ENCODE results near the gene RBP2.

Gene RBP2

GRCh38 chr3:139476348-139476747 is at the start of gene RBP2:
TSS of gene RBP2 (minus strand) at chr3:139476516. CDS start at chr3:139476459, 57 bp downstream.
- Mint-ChIP-seq H3K4me1 (no peaks in the 10 kb centered on the region), H3K27me3 (no peaks in the 10 kb centered on the region), H3K9me3 (no peaks in the 10 kb centered on the region), H3K4me3 (no peak within 1 kb of the TSS), H3K27ac (no peak within 1 kb of the TSS), H3K36me3 (peaks cover 2% of the 10 kb centered on the region)
- no peak for ATAC-seq (ENCODE audit: low read depth)
- DNase-seq (ENCODE audit: low spot score in 2 of 2) = no peak

GRCh38 chr3:139524841-139525636 is 48.7 kb upstream of the RBP2 start:
- Mint-ChIP-seq H3K9me3 (no peaks in the 10 kb centered on the region), H3K4me3 (no peak overlapping the region), H3K27ac (no peak overlapping the region), H3K4me1 (peaks cover 2% of the 10 kb centered on the region), H3K27me3 (peaks cover 2% of the 10 kb centered on the region), H3K36me3 (no peaks in the 10 kb centered on the region)
- DNase-seq (ENCODE audit: low spot score in 2 of 2) = no peak
- no peak for ATAC-seq (ENCODE audit: low read depth)

- peaks cover 2% of the 10 kb centered on the region for H3K27me3 Mint-ChIP-seq
- ATAC-seq (ENCODE audit: low read depth) (no peak), DNase-seq (ENCODE audit: low spot score in 2 of 2) (no peak)
- H3K4me3 Mint-ChIP-seq = no peak overlapping the region
- no peaks in the 10 kb centered on the region for H3K36me3 Mint-ChIP-seq
- H3K4me1 Mint-ChIP-seq = peaks cover 2% of the 10 kb centered on the region
- H3K27ac Mint-ChIP-seq = no peak overlapping the region
- no peaks in the 10 kb centered on the region for H3K9me3 Mint-ChIP-seq
Observed at GRCh38 chr3:139523718-139524117, 47.4 kb upstream of the RBP2 start.

- no peaks in the 10 kb centered on the region for H3K9me3 Mint-ChIP-seq
- H3K36me3 Mint-ChIP-seq = no peaks in the 10 kb centered on the region
- H3K27me3 Mint-ChIP-seq = peaks cover 2% of the 10 kb centered on the region
- peaks cover 2% of the 10 kb centered on the region for H3K4me1 Mint-ChIP-seq
- no peak overlapping the region for H3K4me3 Mint-ChIP-seq
- DNase-seq (ENCODE audit: low spot score in 2 of 2) = no peak
- ATAC-seq (ENCODE audit: low read depth) = no peak
- H3K27ac Mint-ChIP-seq = no peak overlapping the region
Observed at GRCh38 chr3:139523166-139523565, 46.9 kb upstream of the RBP2 start.

- ATAC-seq (ENCODE audit: low read depth) (no peak), DNase-seq (ENCODE audit: low spot score in 2 of 2) (no peak)
- H3K9me3 Mint-ChIP-seq = no peaks in the 10 kb centered on the region
- peaks cover 2% of the 10 kb centered on the region for H3K27me3 Mint-ChIP-seq
- no peak overlapping the region for H3K27ac Mint-ChIP-seq
- no peaks in the 10 kb centered on the region for H3K36me3 Mint-ChIP-seq
- H3K4me1 Mint-ChIP-seq = peaks cover 2% of the 10 kb centered on the region
- no peak overlapping the region for H3K4me3 Mint-ChIP-seq
Observed at GRCh38 chr3:139522421-139522820, 46.1 kb upstream of the RBP2 start.

GRCh38 chr3:139521816-139522215 is 45.5 kb upstream of the RBP2 start:
- H3K27ac Mint-ChIP-seq = no peak overlapping the region
- no peaks in the 10 kb centered on the region for H3K9me3 Mint-ChIP-seq
- no peak overlapping the region for H3K4me3 Mint-ChIP-seq
- H3K4me1 Mint-ChIP-seq = peaks cover 2% of the 10 kb centered on the region
- DNase-seq (ENCODE audit: low spot score in 2 of 2) (no peak), ATAC-seq (ENCODE audit: low read depth) (no peak)
- peaks cover 2% of the 10 kb centered on the region for H3K27me3 Mint-ChIP-seq
- H3K36me3 Mint-ChIP-seq = no peaks in the 10 kb centered on the region

GRCh38 chr3:139521144-139521543 is 44.8 kb upstream of the RBP2 start:
- Mint-ChIP-seq H3K9me3 (no peaks in the 10 kb centered on the region), H3K4me3 (no peak overlapping the region), H3K4me1 (peaks cover 2% of the 10 kb centered on the region), H3K36me3 (no peaks in the 10 kb centered on the region), H3K27me3 (no peaks in the 10 kb centered on the region), H3K27ac (no peak overlapping the region)
- ATAC-seq (ENCODE audit: low read depth) = no peak
- DNase-seq (ENCODE audit: low spot score in 2 of 2) = no peak

- no peak for ATAC-seq (ENCODE audit: low read depth)
- Mint-ChIP-seq H3K27ac (no peak overlapping the region), H3K27me3 (no peaks in the 10 kb centered on the region), H3K4me1 (peaks cover 2% of the 10 kb centered on the region), H3K36me3 (no peaks in the 10 kb centered on the region), H3K9me3 (no peaks in the 10 kb centered on the region), H3K4me3 (no peak overlapping the region)
- no peak for DNase-seq (ENCODE audit: low spot score in 2 of 2)
Observed at GRCh38 chr3:139519998-139520737, 43.9 kb upstream of the RBP2 start.

- Mint-ChIP-seq H3K36me3 (no peaks in the 10 kb centered on the region), H3K27me3 (no peaks in the 10 kb centered on the region), H3K4me1 (peaks cover 2% of the 10 kb centered on the region), H3K9me3 (no peaks in the 10 kb centered on the region), H3K27ac (no peak overlapping the region), H3K4me3 (no peak overlapping the region)
- DNase-seq (ENCODE audit: low spot score in 2 of 2) (no peak), ATAC-seq (ENCODE audit: low read depth) (no peak)
Observed at GRCh38 chr3:139518926-139519842, 42.9 kb upstream of the RBP2 start.

- Mint-ChIP-seq H3K27me3 (no peaks in the 10 kb centered on the region), H3K27ac (no peak overlapping the region), H3K4me3 (no peak overlapping the region), H3K9me3 (no peaks in the 10 kb centered on the region), H3K36me3 (no peaks in the 10 kb centered on the region), H3K4me1 (peaks cover 2% of the 10 kb centered on the region)
- no peak for ATAC-seq (ENCODE audit: low read depth)
- no peak for DNase-seq (ENCODE audit: low spot score in 2 of 2)
Observed at GRCh38 chr3:139518306-139518705, 42.0 kb upstream of the RBP2 start.

- Mint-ChIP-seq H3K4me3 (no peak overlapping the region), H3K36me3 (no peaks in the 10 kb centered on the region), H3K27ac (no peak overlapping the region), H3K4me1 (peaks cover 2% of the 10 kb centered on the region), H3K27me3 (no peaks in the 10 kb centered on the region), H3K9me3 (no peaks in the 10 kb centered on the region)
- DNase-seq (ENCODE audit: low spot score in 2 of 2) = no peak
- ATAC-seq (ENCODE audit: low read depth) = no peak
Observed at GRCh38 chr3:139517321-139518065, 41.2 kb upstream of the RBP2 start.

- no peak for DNase-seq (ENCODE audit: low spot score in 2 of 2)
- Mint-ChIP-seq H3K27ac (no peak overlapping the region), H3K4me3 (no peak overlapping the region), H3K27me3 (no peaks in the 10 kb centered on the region), H3K4me1 (no peaks in the 10 kb centered on the region), H3K9me3 (no peaks in the 10 kb centered on the region), H3K36me3 (no peaks in the 10 kb centered on the region)
- ATAC-seq (ENCODE audit: low read depth) = no peak
Observed at GRCh38 chr3:139514741-139515140, 38.4 kb upstream of the RBP2 start.

- ATAC-seq (ENCODE audit: low read depth) (no peak), DNase-seq (ENCODE audit: low spot score in 2 of 2) (no peak)
- Mint-ChIP-seq H3K4me3 (no peak overlapping the region), H3K27ac (no peak overlapping the region), H3K27me3 (no peaks in the 10 kb centered on the region), H3K36me3 (no peaks in the 10 kb centered on the region), H3K4me1 (no peaks in the 10 kb centered on the region), H3K9me3 (no peaks in the 10 kb centered on the region)
Observed at GRCh38 chr3:139509631-139510030, 33.3 kb upstream of the RBP2 start.
